CD14-positive monocyte (primary cell): ENCODE results near the gene GARNL3. TPM values are rescaled to one million over a fixed set of nuclear protein-coding genes. Genes with fewer than 3 reads are reported as not detected.

Experiments used
- DNase-seq, 3 donors: peaks; one replicate each; pipeline ENCODE4 v3.0.0-alpha.2; 2011 to 2022
- H2AFZ ChIP-seq: 2 replicates; pipeline ENCODE4 v1.6.0; 2012; ENCODE audit warnings: mild to moderate bottlenecking, low read depth, low read length, inconsistent platforms; ENCODE audit not compliant: insufficient read depth, poor library complexity, severe bottlenecking
- H3K27ac ChIP-seq, 2 donors: 1 replicate in 1 of 2; 2 replicates in 1 of 2; pipeline ENCODE4 v1.5.1; 2012 to 2013; ENCODE audit warnings: low read length in 2 of 2, control low read depth in 1 of 2, inconsistent platforms in 1 of 2, low read depth in 1 of 2, mild to moderate bottlenecking in 1 of 2
- H3K27me3 ChIP-seq, 2 donors: one replicate each; pipeline versions ENCODE4 v1.6.0 to v1.6.1; 2011 to 2013; ENCODE audit warnings: low read length in 2 of 2; ENCODE audit not compliant: control insufficient read depth in 2 of 2, insufficient read depth in 2 of 2
- H3K36me3 ChIP-seq, 2 donors: replicated peaks in 1 of 2; 1 replicate in 1 of 2; 2 replicates in 1 of 2; pipeline versions ENCODE4 v1.5.1 to v1.6.1; 2012 to 2013; ENCODE audit warnings: low read length in 2 of 2, control low read depth in 1 of 2, inconsistent platforms in 1 of 2, mild to moderate bottlenecking in 1 of 2; ENCODE audit not compliant: insufficient read depth in 2 of 2, control insufficient read depth in 1 of 2
- H3K4me1 ChIP-seq, 2 donors: 1 replicate in 1 of 2; 2 replicates in 1 of 2; pipeline versions ENCODE4 v1.5.1 to v1.6.1; 2012 to 2013; ENCODE audit warnings: low read length in 2 of 2, control low read depth in 1 of 2, inconsistent platforms in 1 of 2, mild to moderate bottlenecking in 1 of 2, moderate library complexity in 1 of 2; ENCODE audit not compliant: insufficient read depth in 2 of 2, control insufficient read depth in 1 of 2
- H3K4me2 ChIP-seq: replicated peaks from 2 replicates; pipeline ENCODE3; 2012; ENCODE audit warnings: low read length, moderate library complexity, mild to moderate bottlenecking; ENCODE audit not compliant: poor library complexity, severe bottlenecking; ENCODE audit errors: extremely low read depth
- H3K4me3 ChIP-seq, 3 experiments: fragments of 200-600 bp in 1 of 3; sonication (generic) in 1 of 3; replicated peaks in 1 of 3; 1 replicate in 2 of 3; 2 replicates in 1 of 3; pipeline ENCODE4 v1.5.1; 2011 to 2013; ENCODE audit warnings: low read length in 3 of 3, mild to moderate bottlenecking in 3 of 3, control low read depth in 2 of 3, low read depth in 2 of 3, inconsistent platforms in 1 of 3, moderate library complexity in 1 of 3
- H3K79me2 ChIP-seq: 2 replicates; pipeline ENCODE4 v1.6.0; 2012; ENCODE audit warnings: mild to moderate bottlenecking, control low read depth, inconsistent platforms, low read length, moderate library complexity; ENCODE audit not compliant: insufficient read depth
- H3K9ac ChIP-seq: 2 replicates; pipeline ENCODE4 v1.6.0; 2017; ENCODE audit warnings: low read length, mild to moderate bottlenecking; ENCODE audit not compliant: insufficient read depth, poor library complexity, severe bottlenecking
- H3K9me3 ChIP-seq, 2 donors: replicated peaks in 1 of 2; 1 replicate in 1 of 2; 2 replicates in 1 of 2; pipeline versions ENCODE4 v1.5.1 to v1.6.1; 2012 to 2013; ENCODE audit warnings: low read length in 2 of 2, control low read depth in 1 of 2; ENCODE audit not compliant: control insufficient read depth in 1 of 2, insufficient read depth in 1 of 2
- H4K20me1 ChIP-seq: 2 replicates; pipeline ENCODE4 v1.6.0; 2012; ENCODE audit warnings: mild to moderate bottlenecking, low read length, control low read depth, moderate library complexity; ENCODE audit not compliant: insufficient read depth
- H3K27ac Mint-ChIP-seq, 7 donors: one replicate each; pipeline ENCODE4 v1.8.0; 2020; ENCODE audit warnings: mild to moderate bottlenecking in 7 of 7, mixed read lengths in 7 of 7, moderate library complexity in 6 of 7, inconsistent platforms in 2 of 7
- H3K27me3 Mint-ChIP-seq, 3 donors: one replicate each; pipeline ENCODE4 v1.8.0; 2021 to 2022; ENCODE audit warnings: low read depth in 3 of 3, mild to moderate bottlenecking in 3 of 3, mixed read lengths in 3 of 3, moderate library complexity in 3 of 3, inconsistent platforms in 1 of 3
- H3K36me3 Mint-ChIP-seq, 2 donors: one replicate each; pipeline ENCODE4 v1.8.0; 2020; ENCODE audit warnings: mixed read lengths in 2 of 2, inconsistent platforms in 1 of 2, mild to moderate bottlenecking in 1 of 2
- H3K4me1 Mint-ChIP-seq: one replicate; pipeline ENCODE4 v1.8.0; 2020; ENCODE audit warnings: mild to moderate bottlenecking, mixed read lengths
- H3K4me3 Mint-ChIP-seq, 2 donors: one replicate each; pipeline ENCODE4 v1.8.0; 2020; ENCODE audit warnings: mild to moderate bottlenecking in 2 of 2, mixed read lengths in 2 of 2, moderate library complexity in 1 of 2
- H3K9me3 Mint-ChIP-seq, 7 donors: one replicate each; pipeline ENCODE4 v1.8.0; 2020 to 2022; ENCODE audit warnings: mixed read lengths in 7 of 7, mild to moderate bottlenecking in 6 of 7, moderate library complexity in 6 of 7, inconsistent platforms in 2 of 7
- CTCF ChIP-seq: fragments of 200-600 bp; IDR thresholded peaks from one replicate; pipeline ENCODE4 v1.8.0; 2022; ENCODE audit warnings: antibody characterized with exemption, mild to moderate bottlenecking
- WGBS: methylation state at CpG from one replicate; pipeline ENCODE4 v1.1.5; 2013; ENCODE audit warnings: missing lambda C conversion rate; ENCODE audit not compliant: insufficient coverage; 5-methylcytosine and 5-hydroxymethylcytosine counted together
- intact Hi-C, 2 donors: fragments of 100-400 bp; cut with micrococcal nuclease; formaldehyde crosslinking; loops; one replicate each; pipeline versions ENCODE4 v1.15.0 to v1.15.1; 2023
- polyA plus RNA-seq, 3 donors: library from polyadenylated mRNA; depleted of rRNA in 1 of 3; unstranded in 2 of 3; stranded (reverse) in 1 of 3; fragments of 300-500 nt in 2 of 3; fragments of >200 nt in 1 of 3; fragmentation: Illumina TruSeq in 2 of 3; gene quantifications; 1 replicate in 2 of 3; 2 replicates in 1 of 3; pipeline ENCODE4 v1.2.3, GENCODE V29; 2012 to 2021

Gene GARNL3
- polyA plus RNA-seq, 3 donors = 0.39 to 1.5 (median 0.94) TPM

- WGBS = 100% methylated on average over 3 of the region's 4 CpGs
- no peak for TF ChIP-seq CTCF
- H3K27ac Mint-ChIP-seq = no peak overlapping the region
These were observed 150.6 kb downstream of the GARNL3 start for GRCh38 chr9:127415141-127415540.

GRCh38 chr9:127415657-127416056, 151.1 kb downstream of the GARNL3 start:
- Histone ChIP-seq H3K4me3 (no peak overlapping the region), H3K27ac (no peak overlapping the region), H3K9ac (no peak overlapping the region), H3K4me2 (no peak overlapping the region), H4K20me1 (no peaks in the 10 kb centered on the region), H3K79me2 (no peaks in the 10 kb centered on the region), H3K36me3 (no peaks in the 10 kb centered on the region), H3K4me1 (peaks cover 18 to 27% of the 10 kb centered on the region in 2 donors), H3K27me3 (no peaks in the 10 kb centered on the region), H2AFZ (no peak overlapping the region), H3K9me3 (no peaks in the 10 kb centered on the region)
- Mint-ChIP-seq H3K27me3 (peaks cover 9 to 19% (median 13%) of the 10 kb centered on the region in 3 donors), H3K36me3 (peaks cover 1 to 5% of the 10 kb centered on the region in 2 donors), H3K4me3 (no peak overlapping the region), H3K27ac (no peak overlapping the region), H3K9me3 (no peaks in the 10 kb centered on the region), H3K4me1 (peaks cover 27% of the 10 kb centered on the region)
- intact Hi-C loops = no loop called here
- DNase-seq = no peak
- no peak for TF ChIP-seq CTCF
- no CpG with 5 or more reads among the region's 1 CpG for WGBS

More at GRCh38 chr9:127415141-127415540, 150.6 kb downstream of the GARNL3 start:
- Histone ChIP-seq H3K4me2 (no peak overlapping the region), H3K9me3 (no peaks in the 10 kb centered on the region), H3K36me3 (no peaks in the 10 kb centered on the region), H3K79me2 (no peaks in the 10 kb centered on the region), H3K27ac (no peak overlapping the region), H3K4me1 (peaks cover 21 to 30% of the 10 kb centered on the region in 2 donors), H3K27me3 (no peaks in the 10 kb centered on the region), H4K20me1 (no peaks in the 10 kb centered on the region), H2AFZ (no peak overlapping the region), H3K9ac (no peak overlapping the region), H3K4me3 (no peak overlapping the region)
- Mint-ChIP-seq H3K9me3 (no peaks in the 10 kb centered on the region), H3K4me3 (no peak overlapping the region), H3K4me1 (peaks cover 29% of the 10 kb centered on the region), H3K36me3 (peaks cover 1 to 5% of the 10 kb centered on the region in 2 donors), H3K27me3 (peaks cover 9 to 20% (median 13%) of the 10 kb centered on the region in 3 donors)
- intact Hi-C loops = no loop called here
- DNase-seq = no peak
